GM23248 (cell line): ENCODE measurements around the gene ZBED5. TPM values are rescaled to one million over a fixed set of nuclear protein-coding genes. Genes with fewer than 3 reads are reported as not detected.

Source experiments
- DNase-seq: peaks from one replicate; pipeline ENCODE4 v3.0.0-alpha.2; 2015
- H2AFZ ChIP-seq: fragments of 200-600 bp; sonication (generic); 2 replicates; pipeline ENCODE4 v1.6.1; 2016; ENCODE audit warnings: antibody characterized with exemption
- H3F3A ChIP-seq: fragments of 200-600 bp; sonication (generic); 2 replicates; pipeline ENCODE4 v1.6.1; 2016; ENCODE audit warnings: mild to moderate bottlenecking, antibody characterized with exemption, mixed run types; ENCODE audit not compliant: insufficient read depth
- H3K27ac ChIP-seq: fragments of 200-600 bp; sonication (generic); 2 replicates; pipeline ENCODE4 v1.5.1; 2016; ENCODE audit warnings: mild to moderate bottlenecking
- H3K27me3 ChIP-seq: fragments of 200-600 bp; sonication (generic); replicated peaks from 2 replicates; pipeline ENCODE4 v1.6.1; 2016; ENCODE audit warnings: mild to moderate bottlenecking; ENCODE audit not compliant: insufficient read depth
- H3K36me3 ChIP-seq: fragments of 200-600 bp; sonication (generic); 2 replicates; pipeline ENCODE4 v1.6.1; 2016; ENCODE audit warnings: low read depth, mild to moderate bottlenecking
- H3K4me1 ChIP-seq: fragments of 200-600 bp; sonication (generic); 2 replicates; pipeline ENCODE4 v1.6.1; 2016; ENCODE audit warnings: mild to moderate bottlenecking; ENCODE audit not compliant: insufficient read depth
- H3K4me2 ChIP-seq: fragments of 200-600 bp; sonication (generic); one replicate; pipeline ENCODE4 v1.6.1; 2016; ENCODE audit warnings: mild to moderate bottlenecking; ENCODE audit not compliant: unreplicated experiment
- H3K4me3 ChIP-seq: fragments of 200-600 bp; sonication (generic); 2 replicates; pipeline ENCODE4 v1.5.1; 2016; ENCODE audit warnings: mild to moderate bottlenecking
- H3K79me2 ChIP-seq: fragments of 200-600 bp; sonication (generic); 2 replicates; pipeline ENCODE4 v1.6.1; 2016; ENCODE audit warnings: mild to moderate bottlenecking; ENCODE audit not compliant: insufficient read depth
- H3K9ac ChIP-seq: fragments of 200-600 bp; sonication (generic); 2 replicates; pipeline ENCODE4 v1.6.1; 2016; ENCODE audit warnings: mild to moderate bottlenecking
- H3K9me2 ChIP-seq: fragments of 200-600 bp; sonication (generic); 2 replicates; pipeline ENCODE4 v1.6.1; 2016; ENCODE audit warnings: mixed run types, mild to moderate bottlenecking, moderate library complexity; ENCODE audit not compliant: insufficient read depth
- H3K9me3 ChIP-seq: fragments of 200-600 bp; sonication (generic); one replicate; pipeline ENCODE4 v1.6.1; 2017; ENCODE audit warnings: low read depth
- H4K20me1 ChIP-seq: fragments of 200-600 bp; sonication (generic); 2 replicates; pipeline ENCODE4 v1.6.0; 2016; ENCODE audit not compliant: insufficient read depth
- EZH2 ChIP-seq: fragments of 200-600 bp; sonication (generic); IDR thresholded peaks from 2 replicates; pipeline ENCODE4 v1.6.1; 2018; ENCODE audit warnings: antibody characterized with exemption, mild to moderate bottlenecking; ENCODE audit not compliant: insufficient read depth, poor library complexity, severe bottlenecking
- EZH2phosphoT487 ChIP-seq: fragments of 200-600 bp; sonication (generic); IDR thresholded peaks from 2 replicates; pipeline ENCODE4 v1.6.1; 2018; ENCODE audit warnings: antibody characterized with exemption, moderate library complexity, mild to moderate bottlenecking, low read depth; ENCODE audit not compliant: insufficient read depth
- WGBS, 2 experiments: methylation state at CpG; one replicate each; pipeline ENCODE4 v1.1.6; 2015 to 2017; ENCODE audit warnings: low lambda C conversion rate in 2 of 2, low coverage in 1 of 2; ENCODE audit errors: missing lambda C conversion rate in 2 of 2; 5-methylcytosine and 5-hydroxymethylcytosine counted together
- in situ Hi-C: fragments of 300-500 bp; cut with MboI; formaldehyde crosslinking; loops from 2 replicates; pipeline ENCODE4 v1.15.0; 2020
- polyA plus RNA-seq: library from polyadenylated mRNA; unstranded; fragments of >200 nt; fragmentation: Nextera tagmentation; extraction: Ambion mirVana; gene quantifications from 2 replicates; pipeline ENCODE4 v1.2.1, GENCODE V29; 2016
- total RNA-seq: library from RNA; depleted of rRNA; stranded (reverse); fragments of >200 nt; shearing (Covaris generic); gene quantifications from 2 replicates; pipeline ENCODE4 v1.2.3, GENCODE V29; 2014

The ZBED5 gene
- total and polyA plus RNA-seq, 2 experiments from 2014 or later: 25.6 to 27.8 TPM

DNA sequence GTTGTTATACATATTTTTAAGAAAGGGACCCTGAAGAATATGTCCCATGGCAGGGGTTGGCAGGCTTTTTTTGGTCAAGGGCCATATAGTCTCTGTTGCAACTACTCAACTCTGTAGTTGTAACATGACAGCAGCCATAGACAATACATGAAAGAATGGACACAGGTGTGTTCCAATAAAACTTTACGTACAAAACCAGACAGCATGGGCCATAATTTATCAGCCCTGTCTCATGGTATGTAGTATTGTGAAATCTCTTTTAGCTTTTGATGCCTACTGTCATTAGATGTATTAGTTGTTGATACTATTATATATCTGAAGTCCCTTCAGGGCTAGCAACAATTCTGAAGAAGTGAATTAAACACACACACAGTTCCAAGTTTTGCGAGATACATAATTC lies 2.6 kb downstream of the ZBED5 start:
- DNase-seq: no peak
- Histone ChIP-seq H3K4me2 (no peak overlapping the region), H4K20me1 (no peaks in the 10 kb centered on the region), H3F3A (peaks cover 31% of the 10 kb centered on the region; the same call in 1 of the 2 replicates), H3K4me1 (peaks cover 20% of the 10 kb centered on the region), H3K9ac (no peak overlapping the region), H3K4me3 (no peak overlapping the region), H3K9me2 (no peaks in the 10 kb centered on the region), H3K79me2 (peaks cover 66% of the 10 kb centered on the region), H3K27me3 (no peaks in the 10 kb centered on the region), H3K9me3 (no peaks in the 10 kb centered on the region), H3K36me3 (peaks cover 36% of the 10 kb centered on the region), H2AFZ (no peak overlapping the region), H3K27ac (no peak overlapping the region)
- in situ Hi-C loops: no loop called here
- TF ChIP-seq EZH2phosphoT487 (no peak), EZH2 (no peak)
- WGBS, 2 experiments: 100% methylated on average over 2 of the region's 2 CpGs

DNA sequence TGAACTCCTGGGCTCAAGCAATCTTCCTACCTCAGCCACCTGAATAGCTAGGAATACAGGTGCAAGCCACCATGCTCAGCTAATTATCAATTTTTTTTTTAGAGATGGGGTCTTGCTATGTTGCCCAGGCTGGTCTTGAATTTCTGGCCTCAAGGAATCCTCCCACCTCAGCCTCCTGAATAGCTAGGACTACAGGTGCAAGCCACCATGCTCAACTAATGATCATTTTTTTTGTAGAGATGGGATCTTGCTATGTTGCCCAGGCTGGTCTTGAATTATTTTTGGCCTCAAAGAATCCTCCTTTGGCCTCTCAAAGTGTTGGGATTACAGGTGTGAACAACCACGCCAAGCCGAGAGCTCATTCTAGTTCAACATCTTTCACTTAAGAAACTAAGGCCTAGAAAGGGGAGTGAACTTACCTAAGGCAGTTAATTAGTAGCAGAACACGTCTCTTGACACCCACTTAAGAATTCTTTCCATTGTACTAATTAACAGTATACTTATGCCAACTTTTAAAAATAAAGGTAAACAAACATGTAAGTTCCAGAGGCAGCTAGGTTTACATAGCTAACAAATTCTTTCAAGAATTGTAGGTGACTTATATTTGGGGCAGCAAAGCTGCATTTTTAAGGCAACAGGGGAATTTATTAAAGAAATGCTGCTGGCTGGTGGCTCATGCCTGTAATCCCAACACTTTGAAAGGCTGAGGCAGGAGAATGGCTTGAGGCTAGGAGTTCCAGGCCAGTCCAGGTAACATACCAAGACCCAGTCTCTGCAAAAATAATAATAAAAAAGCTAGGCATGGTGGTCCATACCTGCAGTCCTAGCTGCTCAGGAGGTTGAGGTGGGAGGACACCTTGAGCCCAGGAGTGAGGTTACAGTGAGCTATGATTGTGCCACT lies 9.6 kb downstream of the ZBED5 start:
- Histone ChIP-seq H4K20me1 (no peaks in the 10 kb centered on the region), H3K4me3 (no peak overlapping the region), H3K9ac (no peak overlapping the region), H3K36me3 (peaks cover 11% of the 10 kb centered on the region), H3K4me2 (no peak overlapping the region), H3K27ac (no peak overlapping the region), H3K27me3 (no peaks in the 10 kb centered on the region), H2AFZ (no peak overlapping the region), H3K4me1 (peaks cover 21% of the 10 kb centered on the region), H3F3A (peaks cover 49% of the 10 kb centered on the region), H3K9me3 (no peaks in the 10 kb centered on the region), H3K9me2 (no peaks in the 10 kb centered on the region), H3K79me2 (peaks cover 16% of the 10 kb centered on the region)
- in situ Hi-C loops: no loop called here
- DNase-seq: no peak
- 81 to 89% methylated on average over 3 of the region's 3 CpGs for WGBS, 2 experiments
- TF ChIP-seq EZH2 (no peak), EZH2phosphoT487 (no peak)

DNA sequence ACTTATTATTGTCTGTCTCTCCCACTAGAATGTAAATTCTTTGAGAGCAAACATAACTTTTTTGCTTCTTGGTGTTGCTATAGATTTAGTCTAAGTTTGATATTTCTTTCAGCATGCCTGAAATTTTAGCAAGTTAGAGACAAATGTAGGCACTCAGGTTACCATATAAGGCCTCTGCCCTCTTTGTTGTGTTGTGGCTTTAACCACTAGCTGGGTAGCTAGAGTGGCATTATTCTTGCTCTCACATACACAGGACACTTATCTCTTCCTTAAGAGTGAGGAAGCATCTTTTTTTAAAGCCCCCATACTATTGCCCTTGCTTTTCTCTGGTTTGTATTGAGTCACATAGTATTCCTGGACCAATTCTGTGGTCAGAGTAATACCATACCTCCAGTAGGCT lies 11.2 kb downstream of the ZBED5 start:
- Histone ChIP-seq H3K4me3 (no peak overlapping the region), H3K27ac (no peak overlapping the region), H3K79me2 (peaks cover 6% of the 10 kb centered on the region; the same call in 1 of the 2 replicates), H3K4me2 (no peak overlapping the region), H4K20me1 (no peaks in the 10 kb centered on the region), H3K27me3 (no peaks in the 10 kb centered on the region), H3K9me2 (no peaks in the 10 kb centered on the region), H3F3A (peaks cover 46% of the 10 kb centered on the region), H3K9ac (no peak overlapping the region), H2AFZ (no peak overlapping the region), H3K36me3 (no peaks in the 10 kb centered on the region), H3K4me1 (peaks cover 21% of the 10 kb centered on the region), H3K9me3 (no peaks in the 10 kb centered on the region)
- TF ChIP-seq EZH2phosphoT487 (no peak), EZH2 (no peak)
- in situ Hi-C loops: no loop called here
- no peak for DNase-seq

DNA sequence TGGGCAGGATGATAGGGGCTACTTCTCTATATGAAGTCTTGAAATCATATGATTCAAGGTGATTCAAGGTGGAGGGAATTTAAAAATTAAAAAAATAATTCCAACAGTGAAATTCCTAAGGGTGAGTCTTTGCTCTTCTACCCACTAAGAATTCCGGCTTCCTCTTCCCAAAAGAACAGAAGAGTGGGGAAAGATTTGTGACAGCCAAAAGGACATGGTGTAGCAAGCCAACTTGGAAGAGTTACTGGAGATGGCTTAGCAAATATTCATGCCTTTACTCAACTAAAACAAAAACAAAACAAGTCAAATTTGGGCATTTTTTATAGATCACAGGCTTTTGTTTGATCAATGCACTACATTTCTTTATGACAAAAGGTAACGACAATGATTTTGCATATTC lies 12.3 kb downstream of the ZBED5 start:
- no peaks in the 10 kb centered on the region for H3K79me2 ChIP-seq
- H3K27me3 ChIP-seq: no peaks in the 10 kb centered on the region
- WGBS, 2 experiments: 27 to 30% methylated on average over 2 of the region's 2 CpGs
- in situ Hi-C loops: no loop called here
- peaks cover 46% of the 10 kb centered on the region for H3F3A ChIP-seq
- H3K4me3 ChIP-seq: no peak overlapping the region
- H3K9me3 ChIP-seq: no peaks in the 10 kb centered on the region
- H2AFZ ChIP-seq: no peak overlapping the region
- H3K36me3 ChIP-seq: no peaks in the 10 kb centered on the region
- H3K9me2 ChIP-seq: no peaks in the 10 kb centered on the region
- no peak overlapping the region for H3K27ac ChIP-seq
- H3K4me2 ChIP-seq: no peak overlapping the region
- H3K4me1 ChIP-seq: peaks cover 21% of the 10 kb centered on the region
- no peaks in the 10 kb centered on the region for H4K20me1 ChIP-seq
- H3K9ac ChIP-seq: no peak overlapping the region
- DNase-seq: peak; percentile 12
- TF ChIP-seq EZH2phosphoT487 (no peak), EZH2 (no peak)
